Measurements from ENCODE around the gene LTBP1. TPM values are rescaled to one million over a fixed set of nuclear protein-coding genes. Genes with fewer than 3 reads are reported as not detected.

LTBP1 gene
- total RNA-seq, 4 donors from 2014 or later = 3.8 to 20.8 (median 11.3) TPM

GRCh38 chr2:33380001-33380609 lies 433.4 kb downstream of the LTBP1 start:
- 83 to 84% methylated on average over 8 of the region's 8 CpGs for WGBS, 2 donors
- intact Hi-C loops (cut with DNase I; ENCODE audit: low total_unique reads) = no loop called here
- no peak for DNase-seq (ENCODE audit: low spot score in 2 of 2)
- H3K4me3 ChIP-seq (ENCODE audit: low read depth, poor library complexity, severe bottlenecking) = no peak overlapping the region
- TF ChIP-seq POLR2A (IDR thresholded peaks at IDR 0.05) = no peak
- no peak for TF ChIP-seq CTCF (IDR thresholded peaks at IDR 0.05)

- TF ChIP-seq CTCF (IDR thresholded peaks at IDR 0.05) (no peak), POLR2A (IDR thresholded peaks at IDR 0.05) (no peak)
- intact Hi-C loops (cut with DNase I; ENCODE audit: low total_unique reads) = no loop called here
- 73 to 81% methylated on average over 2 of the region's 2 CpGs for WGBS, 2 donors
- no peak overlapping the region for H3K4me3 ChIP-seq (ENCODE audit: low read depth, poor library complexity, severe bottlenecking)
- DNase-seq (ENCODE audit: low spot score in 2 of 2) = no peak
Measured at GRCh38 chr2:33380719-33381118, 434.0 kb downstream of the LTBP1 start.

- no peak overlapping the region for H3K4me3 ChIP-seq (ENCODE audit: low read depth, poor library complexity, severe bottlenecking)
- intact Hi-C loops (cut with DNase I; ENCODE audit: low total_unique reads) = no loop called here
- no peak for TF ChIP-seq CTCF (IDR thresholded peaks at IDR 0.05)
- TF ChIP-seq POLR2A (IDR thresholded peaks at IDR 0.05) = no peak
- no peak for DNase-seq (ENCODE audit: low spot score in 2 of 2)
- 76 to 77% methylated on average over 4 of the region's 4 CpGs for WGBS, 2 donors
Measured at GRCh38 chr2:33381301-33381858, 434.6 kb downstream of the LTBP1 start.

GRCh38 chr2:33383855-33384598 lies 437.3 kb downstream of the LTBP1 start:
- intact Hi-C loops (cut with DNase I; ENCODE audit: low total_unique reads) = no loop called here
- WGBS, 2 donors = 53 to 67% methylated on average over 8 of the region's 8 CpGs
- DNase-seq (ENCODE audit: low spot score in 2 of 2) = no peak
- no peak for TF ChIP-seq POLR2A (IDR thresholded peaks at IDR 0.05)
- TF ChIP-seq CTCF (IDR thresholded peaks at IDR 0.05) = no peak
- H3K4me3 ChIP-seq (ENCODE audit: low read depth, poor library complexity, severe bottlenecking) = no peak overlapping the region

- 75 to 77% methylated on average over 2 of the region's 2 CpGs for WGBS, 2 donors
- H3K4me3 ChIP-seq (ENCODE audit: low read depth, poor library complexity, severe bottlenecking) = no peak overlapping the region
- DNase-seq (ENCODE audit: low spot score in 2 of 2) = no peak
- intact Hi-C loops (cut with DNase I; ENCODE audit: low total_unique reads) = no loop called here
- no peak for TF ChIP-seq CTCF (IDR thresholded peaks at IDR 0.05)
- TF ChIP-seq POLR2A (IDR thresholded peaks at IDR 0.05) = no peak
Measured at GRCh38 chr2:33384599-33384961, 437.8 kb downstream of the LTBP1 start.

Measured in lower leg skin (tissue), 4 donors.